Measurements from ENCODE around the gene TAF1.
"Not testable (repeated sequence)": the region's sequence is repeated elsewhere in the genome, so short reads cannot be mapped to it uniquely, and the experiment has no call there.

Gene TAF1

GRCh38 chrX:71504346-71504745 is 138.2 kb downstream of the TAF1 start:
- ChIA-PET POLR2A (no interaction called here), CTCF (interaction anchor here (0.6 kb wide), 1 partner anchor 9 kb away, joined by 3 read pairs; no protein-coding TSS in a partner anchor)
- no peak for DNase-seq (ENCODE audit: extremely low spot score)
- TF ChIP-seq LEF1 (IDR thresholded peaks at IDR 0.05; ENCODE audit: borderline replicate concordance), result no peak
- no peak for TF ChIP-seq ELF4 (IDR thresholded peaks at IDR 0.05)
- TF ChIP-seq CTBP1 (IDR thresholded peaks at IDR 0.05; ENCODE audit: borderline replicate concordance), result no peak
- no peak for TF ChIP-seq NFRKB (IDR thresholded peaks at IDR 0.05)
- TF ChIP-seq FOXM1 (IDR thresholded peaks at IDR 0.05; ENCODE audit: borderline replicate concordance), result no peak
- TF ChIP-seq SP1 (IDR thresholded peaks at IDR 0.05), result no peak

GRCh38 chrX:71509289-71509688 is 143.1 kb downstream of the TAF1 start:
- DNase-seq (ENCODE audit: extremely low spot score), result no peak
- ChIA-PET POLR2A (interaction anchor here (7.3 kb wide), 1 partner anchor 23 kb away, joined by 35 read pairs; the partner anchor contains the start of gene OGT), CTCF (no interaction called here)
- TF ChIP-seq L3MBTL2 (conservative IDR thresholded peaks at IDR 0.05) (no peak), FOXK2 (IDR thresholded peaks at IDR 0.05) (no peak), HDGF (IDR thresholded peaks at IDR 0.05; ENCODE audit: borderline replicate concordance) (no peak), TARDBP (IDR thresholded peaks at IDR 0.05) (no peak), SUZ12 (IDR thresholded peaks at IDR 0.05) (no peak), CTBP1 (IDR thresholded peaks at IDR 0.05; ENCODE audit: borderline replicate concordance) (no peak), ARNT (IDR thresholded peaks at IDR 0.05) (no peak), SP1 (IDR thresholded peaks at IDR 0.05) (no peak), ELF4 (IDR thresholded peaks at IDR 0.05) (no peak), NFRKB (IDR thresholded peaks at IDR 0.05) (no peak), FOXM1 (IDR thresholded peaks at IDR 0.05; ENCODE audit: borderline replicate concordance) (no peak), ZNF384 (IDR thresholded peaks at IDR 0.05) (no peak), PKNOX1 (IDR thresholded peaks at IDR 0.05) (no peak), FOXA1 (IDR thresholded peaks at IDR 0.05) (no peak), LEF1 (IDR thresholded peaks at IDR 0.05; ENCODE audit: borderline replicate concordance) (no peak), BHLHE40 (IDR thresholded peaks at IDR 0.05; ENCODE audit: borderline replicate concordance) (no peak)

- TF ChIP-seq ARNT (IDR thresholded peaks at IDR 0.05) (no peak), HDGF (IDR thresholded peaks at IDR 0.05; ENCODE audit: borderline replicate concordance) (no peak), FOXK2 (IDR thresholded peaks at IDR 0.05) (no peak), ELF4 (IDR thresholded peaks at IDR 0.05) (no peak), L3MBTL2 (conservative IDR thresholded peaks at IDR 0.05) (no peak), LEF1 (IDR thresholded peaks at IDR 0.05; ENCODE audit: borderline replicate concordance) (no peak), NFRKB (IDR thresholded peaks at IDR 0.05) (no peak), CTBP1 (IDR thresholded peaks at IDR 0.05; ENCODE audit: borderline replicate concordance) (no peak), TARDBP (IDR thresholded peaks at IDR 0.05) (no peak), PKNOX1 (IDR thresholded peaks at IDR 0.05) (no peak)
- ChIA-PET CTCF (interaction anchor here (0.5 to 0.6 kb wide), 2 partner anchors 16 to 1717 kb away, joined by 3 read pairs; no protein-coding TSS in a partner anchor), POLR2A (interaction anchor here (7.3 kb wide), 1 partner anchor 22 kb away, joined by 35 read pairs; the partner anchor contains the start of gene OGT)
- DNase-seq (ENCODE audit: extremely low spot score), result no peak
These were observed 144.0 kb downstream of the TAF1 start for GRCh38 chrX:71510161-71510560.

- CTCF ChIA-PET; DNase-seq (ENCODE audit: extremely low spot score): not testable (repeated sequence)
- POLR2A ChIA-PET, result interaction anchor here (7.3 kb wide), 1 partner anchor 19 kb away, joined by 35 read pairs; the partner anchor contains the start of gene OGT
These were observed 147.6 kb downstream of the TAF1 start for GRCh38 chrX:71513731-71514130.

GRCh38 chrX:71514367-71515037 is 148.3 kb downstream of the TAF1 start:
- TF ChIP-seq ZNF384 (IDR thresholded peaks at IDR 0.05) (peak; percentile 33; the same call in 1 of the 2 replicates), LEF1 (IDR thresholded peaks at IDR 0.05; ENCODE audit: borderline replicate concordance) (no peak)
- POLR2A ChIA-PET, result interaction anchor here (0.6 to 7.3 kb wide), 2 partner anchors 18 to 39 kb away, joined by 3 to 35 read pairs; partner anchors contain the start of gene OGT
- no peak for DNase-seq (ENCODE audit: extremely low spot score)
- CTCF ChIA-PET, result no interaction called here

- no peak for TF ChIP-seq HDGF (IDR thresholded peaks at IDR 0.05; ENCODE audit: borderline replicate concordance)
- TF ChIP-seq SP1 (IDR thresholded peaks at IDR 0.05), result no peak
- TF ChIP-seq ARNT (IDR thresholded peaks at IDR 0.05), result no peak
- no peak for TF ChIP-seq FOXK2 (IDR thresholded peaks at IDR 0.05)
- TF ChIP-seq BHLHE40 (IDR thresholded peaks at IDR 0.05; ENCODE audit: borderline replicate concordance), result no peak
- no peak for TF ChIP-seq FOXM1 (IDR thresholded peaks at IDR 0.05; ENCODE audit: borderline replicate concordance)
- DNase-seq (ENCODE audit: extremely low spot score), result no peak
- ChIA-PET CTCF (no interaction called here), POLR2A (interaction anchor here (0.6 to 7.3 kb wide), 2 partner anchors 18 to 40 kb away, joined by 3 to 35 read pairs; partner anchors contain the start of gene OGT)
These were observed 148.9 kb downstream of the TAF1 start for GRCh38 chrX:71515038-71515396.

All from HEK293T (cell line).